Stimulated activated CD8-positive, alpha-beta memory T cell treated with anti-CD3 and anti-CD28 coated beads, Interleukin-12 subunit alpha, Interleukin-12 subunit beta, amount 100 ng/mL, for 24 hours (primary cell): ENCODE data around the gene SLC22A1.
"Not testable (repeated sequence)": the region's sequence is repeated elsewhere in the genome, so short reads cannot be mapped to it uniquely, and the experiment has no call there.

ENCODE experiments used
- DNase-seq: peaks from one replicate; pipeline ENCODE4 v3.0.0-alpha.2; 2020; ENCODE audit errors: extremely low read depth

The SLC22A1 gene

GRCh38 chr6:160093946-160094345 lies 27.7 kb upstream of the SLC22A1 start:
- no peak for DNase-seq

- DNase-seq = no peak
These were observed 26.3 kb upstream of the SLC22A1 start for GRCh38 chr6:160095146-160095845.

- DNase-seq = no peak
These were observed 20.1 kb upstream of the SLC22A1 start for GRCh38 chr6:160101277-160102205.

GRCh38 chr6:160102399-160102798 lies 19.2 kb upstream of the SLC22A1 start:
- no peak for DNase-seq

GRCh38 chr6:160102956-160103824 lies 18.4 kb upstream of the SLC22A1 start:
- DNase-seq = no peak

GRCh38 chr6:160103825-160104100 lies 17.9 kb upstream of the SLC22A1 start:
- no peak for DNase-seq

- DNase-seq = no peak
These were observed 16.6 kb upstream of the SLC22A1 start for GRCh38 chr6:160104821-160105517.

- no peak for DNase-seq
These were observed 15.6 kb upstream of the SLC22A1 start for GRCh38 chr6:160106010-160106409.

GRCh38 chr6:160106701-160107100 lies 14.9 kb upstream of the SLC22A1 start:
- no peak for DNase-seq

GRCh38 chr6:160108077-160108476 lies 13.5 kb upstream of the SLC22A1 start:
- DNase-seq = no peak

GRCh38 chr6:160110586-160111123 lies 11.0 kb upstream of the SLC22A1 start:
- DNase-seq = no peak

GRCh38 chr6:160111806-160112205 lies 9.8 kb upstream of the SLC22A1 start:
- no peak for DNase-seq

- DNase-seq = no peak
These were observed 8.9 kb upstream of the SLC22A1 start for GRCh38 chr6:160112628-160113299.

- not testable (repeated sequence) for DNase-seq
These were observed 7.1 kb upstream of the SLC22A1 start for GRCh38 chr6:160114536-160114935.

- no peak for DNase-seq
These were observed 6.2 kb upstream of the SLC22A1 start for GRCh38 chr6:160115421-160115820.

- no peak for DNase-seq
These were observed 5.2 kb upstream of the SLC22A1 start for GRCh38 chr6:160116411-160116810.

GRCh38 chr6:160117137-160117536 lies 4.5 kb upstream of the SLC22A1 start:
- no peak for DNase-seq

GRCh38 chr6:160118620-160119229 lies 2.9 kb upstream of the SLC22A1 start:
- no peak for DNase-seq

- DNase-seq = no peak
These were observed 1.5 kb upstream of the SLC22A1 start for GRCh38 chr6:160120087-160120486.

GRCh38 chr6:160121981-160122380 lies 366 bp downstream of the SLC22A1 start:
- DNase-seq = no peak
